Stimulated activated CD4-positive, alpha-beta T cell treated with anti-CD3 and anti-CD28 coated beads, TNF-alpha, amount 100 ng/mL, for 4 hours (primary cell): ENCODE results near the gene PRKCI.
"Not testable (repeated sequence)": the region's sequence is repeated elsewhere in the genome, so short reads cannot be mapped to it uniquely, and the experiment has no call there.

Experiments
- DNase-seq, 3 experiments: peaks; one replicate each; pipeline ENCODE4 v3.0.0-alpha.2; 2020; ENCODE audit warnings: low read depth in 3 of 3

The PRKCI gene

DNA sequence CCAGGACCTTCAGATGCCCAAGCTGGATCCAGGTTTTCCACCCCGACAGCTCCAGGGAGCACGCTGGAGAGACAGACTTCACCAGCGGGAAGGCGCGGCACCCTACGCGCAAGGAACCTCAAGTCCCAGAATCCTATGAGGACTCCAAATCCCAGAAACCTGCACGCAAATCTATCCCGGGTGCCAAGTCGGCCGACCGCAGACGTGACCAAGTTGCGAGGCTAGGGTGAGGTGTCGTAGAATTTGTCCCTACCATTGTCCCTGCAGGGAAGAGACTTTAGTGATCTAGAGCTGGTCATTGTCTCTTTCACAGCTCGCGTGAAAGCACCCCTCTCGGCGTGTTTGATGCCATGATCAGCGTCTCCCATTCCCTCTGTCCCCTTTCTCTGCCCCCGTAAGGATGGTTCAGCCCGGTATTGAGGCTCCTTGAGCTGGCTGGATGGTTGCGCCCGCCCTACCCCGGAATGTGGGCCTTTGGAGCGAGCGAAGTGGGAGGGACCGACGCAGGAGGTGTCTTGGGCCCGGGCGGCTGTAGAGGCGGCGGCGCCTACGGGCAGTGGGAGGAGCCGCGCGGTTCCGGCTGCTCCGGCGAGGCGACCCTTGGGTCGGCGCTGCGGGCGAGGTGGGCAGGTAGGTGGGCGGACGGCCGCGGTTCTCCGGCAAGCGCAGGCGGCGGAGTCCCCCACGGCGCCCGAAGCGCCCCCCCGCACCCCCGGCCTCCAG lies at the start of gene PRKCI:
PRKCI (plus strand) TSS at position 501 of the 723 bp plus-strand sequence. CDS start 246 bp downstream, outside the sequence.
- DNase-seq: peak; percentile 69 to 75 (median 72)

DNA sequence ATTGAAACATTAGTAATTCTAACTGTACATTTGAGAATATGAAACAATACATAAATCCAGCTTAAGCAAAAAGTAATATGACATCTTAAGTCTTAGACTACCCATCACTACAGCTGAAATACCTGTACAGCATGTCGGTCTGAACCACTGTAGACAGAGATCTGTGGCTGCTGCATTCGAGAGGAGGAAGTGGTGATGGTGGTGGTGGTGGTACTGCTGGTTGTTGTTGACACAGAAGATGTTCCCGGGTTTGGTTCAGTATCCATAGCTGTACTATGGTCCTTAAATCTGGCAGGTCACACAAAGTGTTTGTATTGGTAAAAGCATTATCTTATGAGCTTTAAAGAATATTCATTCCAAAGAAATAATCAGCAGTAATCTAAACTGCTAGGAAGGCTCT lies 43.6 kb upstream of the PRKCI start:
- DNase-seq: peak in 1 of 3 experiments; percentile 9

- no peak for DNase-seq
These were observed 42.8 kb upstream of the PRKCI start for GRCh38 chr3:170179432-170179831.

- no peak for DNase-seq
These were observed 41.9 kb upstream of the PRKCI start for GRCh38 chr3:170180079-170180907.

DNA sequence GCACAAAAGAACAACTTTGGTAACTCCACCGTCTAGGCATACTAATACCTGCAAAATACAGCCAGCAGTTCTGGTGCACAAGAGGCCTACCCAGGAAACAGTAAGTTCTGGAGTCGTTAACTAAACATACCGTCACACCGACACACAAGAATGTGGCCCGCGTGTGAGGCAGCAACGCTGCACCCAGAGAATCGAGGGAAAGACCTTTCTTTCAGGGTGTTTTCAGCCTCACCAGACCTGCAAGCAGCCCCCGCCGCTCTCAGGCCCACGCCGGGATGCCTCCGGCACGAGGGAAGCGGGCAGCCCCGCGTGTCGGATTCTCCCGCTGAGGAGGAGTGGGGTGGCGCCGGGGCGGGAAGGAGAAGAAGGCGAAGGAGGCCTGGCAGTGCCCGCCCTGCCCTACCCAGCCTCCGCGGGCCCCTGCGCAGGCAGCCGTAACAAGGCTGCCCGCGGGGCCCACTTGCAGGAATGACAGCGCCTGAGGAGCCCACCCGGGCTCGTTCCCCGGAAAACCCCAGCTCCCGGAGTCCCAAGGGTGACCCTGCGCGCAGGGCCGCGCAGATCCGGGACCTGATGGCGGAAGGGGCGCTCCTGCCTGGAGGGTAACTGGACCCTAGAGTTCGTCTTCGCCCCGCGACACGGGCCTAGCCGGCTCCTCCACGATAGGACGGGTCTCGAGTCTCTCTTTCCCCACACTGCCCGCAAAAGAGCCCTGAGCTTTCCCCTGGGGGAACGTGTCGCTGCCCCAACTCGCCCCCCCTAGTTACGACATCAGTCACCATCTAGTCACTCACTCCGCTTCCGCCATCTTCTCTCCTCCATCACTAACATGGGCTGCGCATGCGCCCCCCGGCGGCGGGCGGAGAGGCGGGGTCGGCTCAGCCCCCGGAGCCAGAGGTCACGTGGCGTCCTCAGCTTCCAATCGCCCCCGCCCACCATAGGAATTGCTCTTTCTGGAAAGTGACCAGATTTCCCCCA lies 41.0 kb upstream of the PRKCI start, which contains the start of gene PHC3:
PHC3 (minus strand) TSS at position 826 of the 978 bp plus-strand sequence; CDS start at position 808, 18 bp downstream.
- DNase-seq: peak; percentile 88 to 89 (median 88)

DNA sequence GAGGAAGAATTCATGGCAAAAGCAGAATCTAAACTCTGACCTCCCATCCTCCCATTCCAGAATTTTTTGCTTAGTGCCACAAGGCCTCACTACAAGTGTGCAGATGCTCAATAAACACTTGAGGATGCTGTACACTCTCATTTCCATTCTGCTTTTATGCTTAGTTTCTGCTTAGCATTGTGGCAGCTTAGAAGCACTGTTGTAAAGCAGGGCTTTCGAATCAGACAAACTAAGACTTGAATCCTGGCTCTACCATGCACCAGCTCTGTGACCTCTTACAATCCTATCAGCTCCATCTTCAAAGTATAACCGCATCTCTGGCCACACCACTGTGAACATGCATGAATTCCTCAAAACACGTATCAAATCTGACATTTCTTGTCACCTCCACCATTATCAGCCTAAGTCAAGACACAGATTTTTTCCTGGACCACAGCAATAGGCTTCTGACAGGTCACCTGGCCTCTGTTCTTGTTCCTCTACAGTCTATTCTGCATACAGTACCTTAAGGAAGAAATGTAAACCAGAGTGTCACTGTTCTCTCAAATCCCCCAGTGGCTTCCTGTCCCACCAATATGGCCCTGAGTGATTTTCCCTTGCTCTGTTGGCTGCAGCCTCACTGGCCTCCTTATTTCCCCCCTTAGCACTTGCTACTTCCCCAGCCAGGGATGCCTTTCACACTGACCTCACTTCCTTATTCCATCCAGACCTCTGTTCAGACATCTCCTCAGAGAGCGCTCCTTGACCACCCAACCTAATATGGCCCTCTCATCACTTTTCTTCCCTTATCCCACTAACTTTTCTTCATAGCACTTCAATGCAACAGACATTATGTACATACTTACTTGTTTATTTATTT lies 32.6 kb upstream of the PRKCI start:
- DNase-seq: no peak

DNA sequence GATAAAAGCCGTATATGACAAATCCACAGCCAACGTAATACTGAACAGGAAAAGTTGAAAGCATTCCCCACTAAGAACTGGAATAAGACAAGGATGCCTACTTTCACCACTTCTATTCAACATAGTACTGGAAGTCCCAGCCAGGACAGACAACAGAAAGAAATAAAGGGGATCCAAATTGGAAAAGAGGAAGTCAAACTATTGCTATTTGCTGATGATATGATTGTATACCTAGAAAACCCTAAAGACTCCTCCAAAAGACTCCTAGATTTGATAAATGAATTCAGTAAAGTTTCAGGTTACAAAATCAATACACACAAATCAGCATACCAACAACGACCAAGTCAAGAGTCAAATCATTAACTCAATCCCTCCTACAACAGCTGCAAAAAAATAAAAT lies 26.5 kb upstream of the PRKCI start:
- DNase-seq: not testable (repeated sequence)

DNA sequence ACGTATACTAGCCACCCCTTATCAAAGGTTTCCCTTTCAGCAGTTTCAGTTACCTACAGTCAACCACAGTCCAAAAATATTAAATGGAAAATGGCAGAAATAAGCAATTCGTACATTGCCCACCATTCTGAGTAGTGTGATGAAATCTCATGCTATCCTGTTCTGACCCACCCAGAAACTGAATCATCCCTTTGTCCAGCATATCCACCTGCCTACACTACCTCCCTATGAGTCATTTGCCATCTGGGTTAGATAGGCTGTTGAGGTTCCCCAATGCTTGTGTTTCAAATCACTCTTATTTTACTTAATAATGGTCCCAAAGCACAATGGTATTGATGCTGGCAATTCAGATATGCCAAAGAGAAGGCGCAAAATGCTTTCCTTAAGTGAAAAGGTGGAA lies 25.4 kb upstream of the PRKCI start:
- DNase-seq: no peak

GRCh38 chr3:170200987-170201386 lies 21.2 kb upstream of the PRKCI start:
- no peak for DNase-seq

GRCh38 chr3:170201527-170201926 lies 20.7 kb upstream of the PRKCI start:
- no peak for DNase-seq

GRCh38 chr3:170203457-170203856 lies 18.8 kb upstream of the PRKCI start:
- DNase-seq: no peak

DNA sequence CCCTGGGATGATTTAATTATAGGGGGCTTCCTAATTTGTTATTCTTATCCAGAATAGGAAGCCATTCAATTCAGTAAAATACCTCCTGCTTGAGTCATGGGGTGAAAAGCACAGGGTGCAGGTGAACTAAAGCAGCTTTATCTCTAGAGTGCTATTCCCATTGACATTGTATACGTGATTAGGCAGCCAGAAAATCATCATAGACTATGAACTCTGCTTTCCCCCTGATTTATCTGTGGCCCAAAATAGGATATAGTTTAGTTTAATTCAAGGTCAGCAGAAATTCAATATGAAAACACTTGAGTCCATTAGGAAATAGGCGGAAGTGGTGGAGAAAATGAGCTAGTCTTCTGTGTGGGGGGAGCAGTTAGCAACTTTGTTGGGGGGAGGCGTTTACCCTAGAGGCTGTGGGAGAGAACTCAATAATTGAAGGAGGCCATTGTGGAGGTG lies 18.2 kb upstream of the PRKCI start:
- no peak for DNase-seq

DNA sequence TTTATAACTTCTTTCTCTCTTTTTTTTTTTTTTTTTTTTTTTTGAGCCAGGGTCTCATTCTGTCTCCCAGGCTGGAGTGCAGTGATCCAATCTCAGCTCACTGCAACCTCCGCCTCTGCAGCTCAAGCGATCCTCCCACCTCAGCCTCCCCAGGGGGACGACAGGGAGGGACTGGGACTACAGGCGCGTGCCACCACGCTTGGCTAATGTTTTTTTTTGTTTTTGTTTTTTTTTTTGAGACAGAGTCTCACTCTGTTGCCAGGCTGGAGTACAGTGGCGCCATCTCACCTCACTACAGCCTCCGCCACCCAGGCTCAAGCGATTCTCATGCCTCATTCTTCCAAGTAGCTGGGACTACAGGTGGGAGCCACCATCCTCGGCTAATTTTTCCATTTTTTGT lies 17.7 kb upstream of the PRKCI start:
- DNase-seq: no peak

DNA sequence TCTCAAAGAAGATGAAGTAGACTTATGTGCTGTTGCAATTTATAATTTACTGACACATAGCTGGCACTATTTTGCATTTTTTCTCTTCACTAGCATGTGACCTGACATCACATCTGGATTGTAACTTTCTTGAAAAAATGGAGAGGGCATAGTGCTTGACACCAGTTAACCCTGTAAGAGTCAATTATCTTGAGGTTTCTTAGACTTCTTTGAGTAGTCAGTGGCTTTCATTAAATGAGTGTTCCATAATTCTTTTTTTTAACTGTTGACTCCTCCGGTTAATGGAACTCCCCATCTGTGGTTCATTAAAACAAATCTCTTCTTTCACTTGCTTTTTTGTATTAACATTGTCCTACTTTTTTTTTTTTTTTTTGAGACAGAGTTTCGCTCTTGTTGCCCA lies 16.9 kb upstream of the PRKCI start:
- no peak for DNase-seq

DNA sequence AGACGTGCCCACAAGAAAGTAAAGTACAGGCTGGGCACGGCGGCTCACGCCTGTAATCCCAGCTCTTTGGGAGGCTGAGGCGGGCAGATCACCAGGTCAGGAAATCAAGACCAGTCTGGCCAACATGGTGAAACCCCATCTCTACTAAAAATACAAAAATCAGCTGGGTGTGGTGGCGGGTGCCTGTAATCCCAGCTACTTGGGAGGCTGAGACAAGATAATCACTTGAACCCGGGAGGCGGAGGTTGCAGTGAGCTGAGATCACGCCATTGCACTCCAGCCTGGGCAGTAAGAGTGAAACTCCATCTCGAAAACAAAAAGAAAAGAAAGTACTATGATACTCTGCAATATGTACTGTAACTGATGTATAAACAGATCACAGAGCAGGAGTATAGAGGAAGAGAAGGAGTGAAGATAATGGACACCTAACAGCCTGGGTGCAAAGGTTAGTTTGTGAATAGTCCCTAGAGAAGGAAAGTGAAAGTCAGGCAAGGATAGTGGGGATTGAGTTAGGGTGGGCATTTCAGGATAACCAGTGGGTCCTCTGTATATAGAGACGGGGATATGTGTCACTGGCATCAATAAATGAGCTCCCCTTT lies 16.0 kb upstream of the PRKCI start:
- DNase-seq: not testable (repeated sequence)

DNA sequence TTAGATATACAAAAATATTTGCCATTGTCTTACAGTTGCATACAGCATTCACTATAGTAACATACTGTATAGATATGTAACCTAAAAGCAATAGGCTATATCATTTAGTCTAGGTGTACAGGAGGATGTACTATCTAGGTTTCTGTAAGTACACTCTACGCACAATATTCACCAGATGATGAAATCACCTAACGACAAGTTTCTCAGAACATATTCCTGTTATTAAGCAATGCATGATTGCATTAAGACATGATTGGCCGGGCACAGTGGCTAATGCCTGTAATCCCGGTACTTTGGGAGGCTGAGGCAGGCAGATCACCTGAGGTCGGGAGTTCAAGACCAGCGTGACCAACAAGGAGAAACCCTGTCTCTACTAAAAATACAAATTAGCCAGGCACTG lies 14.5 kb upstream of the PRKCI start:
- no peak for DNase-seq

- DNase-seq: no peak
These were observed 10.6 kb upstream of the PRKCI start for GRCh38 chr3:170211668-170212067.

DNA sequence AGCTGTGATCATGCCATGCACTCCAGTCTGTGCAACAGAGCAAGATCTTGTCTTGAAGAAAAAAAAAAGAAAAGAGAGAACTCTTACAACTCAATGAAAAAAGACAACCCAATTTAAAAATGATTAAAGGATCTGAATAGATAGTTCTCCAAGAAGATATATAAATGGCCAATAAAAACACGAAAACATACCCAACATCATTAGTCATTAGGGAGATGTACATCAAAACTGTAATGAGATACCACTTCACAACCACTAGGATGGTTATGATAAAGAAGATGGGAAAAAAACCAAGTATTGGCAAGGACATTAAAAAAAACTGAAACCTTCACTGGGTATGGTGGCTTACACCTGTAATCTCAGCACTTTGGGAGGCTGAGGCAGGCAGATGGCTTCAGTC lies 2.4 kb upstream of the PRKCI start:
- no peak for DNase-seq

- no peak for DNase-seq
These were observed 1.4 kb upstream of the PRKCI start for GRCh38 chr3:170220871-170221270.
